LNCAP (cell line): Measurements from ENCODE around the gene KCNN3.

Experiments
- TF ChIP-seq, protein P1 (sequence below): fragments of 450-650 bp; IDR thresholded peaks from 2 replicates; pipeline ENCODE4 v1.5.1; 2017; ENCODE audit warnings: mild to moderate bottlenecking

The KCNN3 gene

DNA sequence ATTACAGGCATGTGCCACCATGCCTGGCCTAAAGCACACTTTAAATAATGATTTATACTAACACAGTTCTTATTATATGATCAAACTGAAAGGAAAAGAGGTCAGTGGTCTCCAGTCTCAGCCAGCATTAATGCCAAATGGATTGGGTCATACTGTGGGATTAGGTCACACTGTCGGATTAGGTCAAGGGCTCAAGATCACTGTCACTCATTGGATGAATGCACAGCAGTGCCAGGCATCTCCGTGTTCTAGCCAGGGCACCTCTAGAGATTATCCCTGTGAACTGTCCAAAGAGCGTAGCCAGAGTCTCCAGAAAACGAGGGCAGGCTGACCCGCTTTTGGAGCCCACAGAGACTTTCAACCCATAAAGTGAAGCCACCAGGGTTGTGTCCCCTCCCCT is 70.9 kb downstream of the KCNN3 start:
- TF ChIP-seq, protein P1, sequence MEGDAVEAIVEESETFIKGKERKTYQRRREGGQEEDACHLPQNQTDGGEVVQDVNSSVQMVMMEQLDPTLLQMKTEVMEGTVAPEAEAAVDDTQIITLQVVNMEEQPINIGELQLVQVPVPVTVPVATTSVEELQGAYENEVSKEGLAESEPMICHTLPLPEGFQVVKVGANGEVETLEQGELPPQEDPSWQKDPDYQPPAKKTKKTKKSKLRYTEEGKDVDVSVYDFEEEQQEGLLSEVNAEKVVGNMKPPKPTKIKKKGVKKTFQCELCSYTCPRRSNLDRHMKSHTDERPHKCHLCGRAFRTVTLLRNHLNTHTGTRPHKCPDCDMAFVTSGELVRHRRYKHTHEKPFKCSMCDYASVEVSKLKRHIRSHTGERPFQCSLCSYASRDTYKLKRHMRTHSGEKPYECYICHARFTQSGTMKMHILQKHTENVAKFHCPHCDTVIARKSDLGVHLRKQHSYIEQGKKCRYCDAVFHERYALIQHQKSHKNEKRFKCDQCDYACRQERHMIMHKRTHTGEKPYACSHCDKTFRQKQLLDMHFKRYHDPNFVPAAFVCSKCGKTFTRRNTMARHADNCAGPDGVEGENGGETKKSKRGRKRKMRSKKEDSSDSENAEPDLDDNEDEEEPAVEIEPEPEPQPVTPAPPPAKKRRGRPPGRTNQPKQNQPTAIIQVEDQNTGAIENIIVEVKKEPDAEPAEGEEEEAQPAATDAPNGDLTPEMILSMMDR: no peak

DNA sequence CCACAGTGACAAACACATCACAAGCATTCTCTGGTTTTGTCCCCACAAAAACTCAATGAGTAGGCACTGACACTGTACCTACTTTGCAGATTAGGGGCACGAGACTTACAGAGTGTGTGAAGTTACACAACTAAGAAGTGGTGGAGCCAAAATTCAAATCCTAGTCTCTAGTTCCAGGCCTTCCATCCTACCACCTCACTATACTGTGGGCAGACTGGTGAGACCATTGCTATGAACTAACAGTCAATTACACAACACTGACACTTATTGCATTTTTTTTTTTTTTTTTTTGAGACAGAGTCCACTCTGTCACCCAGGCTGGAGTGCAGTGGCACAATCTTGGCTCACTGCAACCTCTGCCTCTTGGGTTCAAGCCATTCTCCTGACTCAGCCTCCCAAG is 71.4 kb downstream of the KCNN3 start:
- TF ChIP-seq, protein P1: no peak

DNA sequence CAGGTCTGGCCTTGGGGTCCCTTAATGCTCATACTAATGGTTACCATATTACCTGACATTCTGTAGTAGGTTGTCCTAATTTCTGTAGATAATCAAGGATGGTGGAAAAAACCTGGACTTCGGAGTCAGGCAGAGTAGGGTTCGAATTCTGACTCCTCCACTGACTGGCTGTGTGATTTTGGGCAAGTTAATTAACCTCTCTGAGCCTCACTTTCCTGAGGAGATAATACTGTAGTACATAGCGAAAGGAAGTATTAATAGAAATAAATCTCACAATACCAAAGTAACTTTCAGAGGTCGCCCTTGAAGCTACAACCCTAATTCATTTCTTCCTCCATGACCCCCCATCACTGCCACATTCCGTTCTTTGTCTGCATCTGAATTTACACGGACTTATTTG is 72.9 kb downstream of the KCNN3 start:
- TF ChIP-seq, protein P1: no peak

DNA sequence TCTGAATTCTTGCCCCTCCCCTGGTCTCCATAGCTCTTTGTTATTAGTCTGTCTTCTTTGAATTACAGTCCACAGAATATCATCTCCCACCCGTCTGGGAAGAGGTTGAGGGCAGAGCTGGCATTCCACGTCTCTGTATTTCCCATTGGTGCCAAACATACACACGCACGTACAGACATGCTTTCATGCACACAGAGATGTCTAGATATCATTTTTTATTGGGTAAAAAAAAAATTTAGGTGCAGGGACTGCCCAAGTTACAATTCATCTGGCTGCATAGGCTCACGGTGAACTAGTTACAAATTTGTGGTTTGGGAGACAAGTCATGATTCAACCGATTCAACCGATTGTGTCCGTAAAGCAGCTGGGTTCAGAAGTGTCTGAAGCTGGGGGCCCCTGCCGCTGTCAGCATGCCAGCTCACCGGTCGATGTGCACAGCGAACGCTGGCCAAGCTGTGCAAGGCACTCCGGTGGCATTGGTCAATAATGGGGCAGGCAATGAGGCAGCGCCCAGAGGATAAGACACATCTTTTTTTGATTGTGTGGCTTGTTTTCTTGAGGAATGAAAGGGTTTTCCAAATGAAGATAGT is 73.7 kb downstream of the KCNN3 start:
- TF ChIP-seq, protein P1: no peak

DNA sequence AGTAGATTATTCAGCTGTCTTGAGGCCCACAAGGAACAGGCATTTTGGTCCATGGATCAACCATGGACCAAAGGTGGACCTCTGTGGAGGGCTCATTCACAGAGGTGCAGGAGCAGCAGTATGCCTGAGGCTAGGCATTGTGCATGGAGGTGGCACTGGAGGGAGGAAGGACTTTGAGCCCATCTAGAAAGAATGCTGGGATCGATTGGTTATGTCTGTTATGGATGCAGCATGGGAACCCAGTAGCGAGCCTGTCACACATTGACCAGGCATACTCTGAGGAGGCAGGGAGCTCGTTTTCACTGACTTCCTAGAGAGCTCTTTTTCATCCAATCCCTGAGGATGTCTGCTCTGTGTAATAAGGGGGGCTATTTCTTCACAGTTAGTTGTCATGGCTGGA is 75.5 kb downstream of the KCNN3 start:
- TF ChIP-seq, protein P1: no peak

DNA sequence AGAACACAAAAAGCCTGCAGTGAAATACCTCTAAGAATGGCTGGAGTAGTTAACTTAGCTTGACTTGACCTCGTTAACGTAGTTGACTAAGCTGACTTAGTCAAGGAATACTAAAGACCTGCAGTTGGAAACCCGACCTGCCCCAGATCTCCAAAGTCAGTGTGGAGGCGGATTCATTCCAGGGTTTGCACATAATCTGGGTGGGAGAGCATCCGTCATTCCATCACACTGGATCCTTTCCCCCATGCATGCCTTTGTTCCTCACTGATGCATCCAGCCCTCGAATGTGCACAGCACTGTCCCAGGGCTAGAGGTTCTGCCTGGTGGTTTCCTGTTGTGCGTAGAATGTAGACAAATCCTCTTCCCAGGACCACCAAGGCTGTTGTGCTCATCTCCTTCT is 76.4 kb downstream of the KCNN3 start:
- TF ChIP-seq, protein P1: no peak

DNA sequence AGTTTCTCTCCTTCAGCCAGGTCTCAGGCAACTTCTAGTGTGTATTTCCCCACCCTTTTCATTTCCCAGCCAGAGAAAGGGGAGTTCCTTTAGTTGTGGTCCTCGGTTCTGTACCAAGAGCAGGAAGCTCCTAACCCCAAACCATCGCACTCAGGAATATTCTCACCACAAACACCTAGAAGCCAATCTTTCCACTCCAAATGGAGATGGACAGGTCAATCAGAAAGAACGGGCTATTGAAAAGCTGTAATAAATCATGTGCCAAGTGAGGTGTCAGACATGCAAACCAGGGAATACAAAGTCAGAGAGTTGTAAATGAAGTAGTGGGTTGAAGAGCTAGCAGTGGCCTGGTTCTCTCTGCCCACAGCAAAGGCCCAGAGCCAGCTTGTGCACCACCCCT is 77.2 kb downstream of the KCNN3 start:
- TF ChIP-seq, protein P1: no peak
